ENCODE measurements around the gene CDH13.

Gene CDH13

GRCh38 chr16:82864332-82865040 lies 237.7 kb downstream of the CDH13 start:
- H3K27ac ChIP-seq (ENCODE audit: low read length) = no peak overlapping the region
- no peaks in the 10 kb centered on the region for H3K36me3 ChIP-seq (ENCODE audit: control insufficient read depth in 2 of 2, insufficient read depth in 2 of 2, low read length in 2 of 2)
- H3K27me3 ChIP-seq (ENCODE audit: control insufficient read depth in 1 of 2, insufficient read depth in 2 of 2, low read length in 2 of 2) = no peaks in the 10 kb centered on the region
- no peaks in the 10 kb centered on the region for H3K4me1 ChIP-seq (ENCODE audit: control insufficient read depth, insufficient read depth, low read length)
- H3K4me3 ChIP-seq (ENCODE audit: low read length in 2 of 2) = no peak overlapping the region
- no peak overlapping the region for H3K9ac ChIP-seq (ENCODE audit: low read length in 2 of 2)
- H3K9me3 ChIP-seq (ENCODE audit: control insufficient read depth in 2 of 2, low read length in 2 of 2) = peaks cover 0 to 5% of the 10 kb centered on the region in 2 donors

- Histone ChIP-seq H3K4me3 (ENCODE audit: low read length in 2 of 2) (no peak overlapping the region), H3K9ac (ENCODE audit: low read length in 2 of 2) (no peak overlapping the region), H3K9me3 (ENCODE audit: control insufficient read depth in 2 of 2, low read length in 2 of 2) (peaks cover 0 to 5% of the 10 kb centered on the region in 2 donors), H3K27ac (ENCODE audit: low read length) (no peak overlapping the region), H3K4me1 (ENCODE audit: control insufficient read depth, insufficient read depth, low read length) (no peaks in the 10 kb centered on the region), H3K36me3 (ENCODE audit: control insufficient read depth in 2 of 2, insufficient read depth in 2 of 2, low read length in 2 of 2) (no peaks in the 10 kb centered on the region), H3K27me3 (ENCODE audit: control insufficient read depth in 1 of 2, insufficient read depth in 2 of 2, low read length in 2 of 2) (no peaks in the 10 kb centered on the region)
Measured at GRCh38 chr16:82865412-82865811, 238.6 kb downstream of the CDH13 start.

- Histone ChIP-seq H3K4me1 (ENCODE audit: control insufficient read depth, insufficient read depth, low read length) (no peaks in the 10 kb centered on the region), H3K4me3 (ENCODE audit: low read length in 2 of 2) (no peak overlapping the region), H3K27me3 (ENCODE audit: control insufficient read depth in 1 of 2, insufficient read depth in 2 of 2, low read length in 2 of 2) (no peaks in the 10 kb centered on the region), H3K9ac (ENCODE audit: low read length in 2 of 2) (no peak overlapping the region), H3K27ac (ENCODE audit: low read length) (no peak overlapping the region), H3K9me3 (ENCODE audit: control insufficient read depth in 2 of 2, low read length in 2 of 2) (peaks cover 4 to 10% of the 10 kb centered on the region in 2 donors), H3K36me3 (ENCODE audit: control insufficient read depth in 2 of 2, insufficient read depth in 2 of 2, low read length in 2 of 2) (no peaks in the 10 kb centered on the region)
Measured at GRCh38 chr16:82867485-82867884, 240.7 kb downstream of the CDH13 start.

GRCh38 chr16:82874271-82874670 lies 247.5 kb downstream of the CDH13 start:
- H3K9ac ChIP-seq (ENCODE audit: low read length in 2 of 2) = no peak overlapping the region
- H3K4me3 ChIP-seq (ENCODE audit: low read length in 2 of 2) = peak overlapping the region in 1 of 2 donors; percentile 16
- H3K27me3 ChIP-seq (ENCODE audit: control insufficient read depth in 1 of 2, insufficient read depth in 2 of 2, low read length in 2 of 2) = no peaks in the 10 kb centered on the region
- H3K9me3 ChIP-seq (ENCODE audit: control insufficient read depth in 2 of 2, low read length in 2 of 2) = peaks cover 4 to 5% of the 10 kb centered on the region in 2 donors
- no peak overlapping the region for H3K27ac ChIP-seq (ENCODE audit: low read length)
- no peaks in the 10 kb centered on the region for H3K4me1 ChIP-seq (ENCODE audit: control insufficient read depth, insufficient read depth, low read length)
- H3K36me3 ChIP-seq (ENCODE audit: control insufficient read depth in 2 of 2, insufficient read depth in 2 of 2, low read length in 2 of 2) = no peaks in the 10 kb centered on the region

GRCh38 chr16:82874672-82875071 lies 247.9 kb downstream of the CDH13 start:
- Histone ChIP-seq H3K27ac (ENCODE audit: low read length) (no peak overlapping the region), H3K36me3 (ENCODE audit: control insufficient read depth in 2 of 2, insufficient read depth in 2 of 2, low read length in 2 of 2) (no peaks in the 10 kb centered on the region), H3K4me3 (ENCODE audit: low read length in 2 of 2) (no peak overlapping the region), H3K4me1 (ENCODE audit: control insufficient read depth, insufficient read depth, low read length) (no peaks in the 10 kb centered on the region), H3K9me3 (ENCODE audit: control insufficient read depth in 2 of 2, low read length in 2 of 2) (peaks cover 4 to 5% of the 10 kb centered on the region in 2 donors), H3K9ac (ENCODE audit: low read length in 2 of 2) (no peak overlapping the region), H3K27me3 (ENCODE audit: control insufficient read depth in 1 of 2, insufficient read depth in 2 of 2, low read length in 2 of 2) (no peaks in the 10 kb centered on the region)

- no peaks in the 10 kb centered on the region for H3K4me1 ChIP-seq (ENCODE audit: control insufficient read depth, insufficient read depth, low read length)
- H3K9ac ChIP-seq (ENCODE audit: low read length in 2 of 2) = no peak overlapping the region
- no peaks in the 10 kb centered on the region for H3K27me3 ChIP-seq (ENCODE audit: control insufficient read depth in 1 of 2, insufficient read depth in 2 of 2, low read length in 2 of 2)
- H3K27ac ChIP-seq (ENCODE audit: low read length) = no peak overlapping the region
- H3K9me3 ChIP-seq (ENCODE audit: control insufficient read depth in 2 of 2, low read length in 2 of 2) = peaks cover 0 to 1% of the 10 kb centered on the region in 2 donors
- no peak overlapping the region for H3K4me3 ChIP-seq (ENCODE audit: low read length in 2 of 2)
- H3K36me3 ChIP-seq (ENCODE audit: control insufficient read depth in 2 of 2, insufficient read depth in 2 of 2, low read length in 2 of 2) = no peaks in the 10 kb centered on the region
Measured at GRCh38 chr16:82876951-82877350, 250.2 kb downstream of the CDH13 start.

- Histone ChIP-seq H3K9me3 (ENCODE audit: control insufficient read depth in 2 of 2, low read length in 2 of 2) (no peaks in the 10 kb centered on the region), H3K9ac (ENCODE audit: low read length in 2 of 2) (peak overlapping the region in 1 of 2 donors; percentile 24), H3K4me3 (ENCODE audit: low read length in 2 of 2) (no peak overlapping the region), H3K4me1 (ENCODE audit: control insufficient read depth, insufficient read depth, low read length) (no peaks in the 10 kb centered on the region), H3K27ac (ENCODE audit: low read length) (peak overlapping the region; percentile 61), H3K36me3 (ENCODE audit: control insufficient read depth in 2 of 2, insufficient read depth in 2 of 2, low read length in 2 of 2) (no peaks in the 10 kb centered on the region), H3K27me3 (ENCODE audit: control insufficient read depth in 1 of 2, insufficient read depth in 2 of 2, low read length in 2 of 2) (no peaks in the 10 kb centered on the region)
Measured at GRCh38 chr16:82878466-82878865, 251.7 kb downstream of the CDH13 start.

- no peak overlapping the region for H3K4me3 ChIP-seq (ENCODE audit: low read length in 2 of 2)
- no peaks in the 10 kb centered on the region for H3K27me3 ChIP-seq (ENCODE audit: control insufficient read depth in 1 of 2, insufficient read depth in 2 of 2, low read length in 2 of 2)
- no peaks in the 10 kb centered on the region for H3K36me3 ChIP-seq (ENCODE audit: control insufficient read depth in 2 of 2, insufficient read depth in 2 of 2, low read length in 2 of 2)
- no peak overlapping the region for H3K9ac ChIP-seq (ENCODE audit: low read length in 2 of 2)
- no peak overlapping the region for H3K27ac ChIP-seq (ENCODE audit: low read length)
- H3K4me1 ChIP-seq (ENCODE audit: control insufficient read depth, insufficient read depth, low read length) = no peaks in the 10 kb centered on the region
- H3K9me3 ChIP-seq (ENCODE audit: control insufficient read depth in 2 of 2, low read length in 2 of 2) = no peaks in the 10 kb centered on the region
Measured at GRCh38 chr16:82880346-82880745, 253.6 kb downstream of the CDH13 start.

GRCh38 chr16:82881516-82881915 lies 254.7 kb downstream of the CDH13 start:
- H3K27me3 ChIP-seq (ENCODE audit: control insufficient read depth in 1 of 2, insufficient read depth in 2 of 2, low read length in 2 of 2) = no peaks in the 10 kb centered on the region
- no peak overlapping the region for H3K9ac ChIP-seq (ENCODE audit: low read length in 2 of 2)
- H3K4me3 ChIP-seq (ENCODE audit: low read length in 2 of 2) = no peak overlapping the region
- no peaks in the 10 kb centered on the region for H3K9me3 ChIP-seq (ENCODE audit: control insufficient read depth in 2 of 2, low read length in 2 of 2)
- H3K36me3 ChIP-seq (ENCODE audit: control insufficient read depth in 2 of 2, insufficient read depth in 2 of 2, low read length in 2 of 2) = no peaks in the 10 kb centered on the region
- no peak overlapping the region for H3K27ac ChIP-seq (ENCODE audit: low read length)
- no peaks in the 10 kb centered on the region for H3K4me1 ChIP-seq (ENCODE audit: control insufficient read depth, insufficient read depth, low read length)

- H3K27me3 ChIP-seq (ENCODE audit: control insufficient read depth in 1 of 2, insufficient read depth in 2 of 2, low read length in 2 of 2) = no peaks in the 10 kb centered on the region
- no peak overlapping the region for H3K4me3 ChIP-seq (ENCODE audit: low read length in 2 of 2)
- no peaks in the 10 kb centered on the region for H3K4me1 ChIP-seq (ENCODE audit: control insufficient read depth, insufficient read depth, low read length)
- H3K36me3 ChIP-seq (ENCODE audit: control insufficient read depth in 2 of 2, insufficient read depth in 2 of 2, low read length in 2 of 2) = no peaks in the 10 kb centered on the region
- H3K9ac ChIP-seq (ENCODE audit: low read length in 2 of 2) = no peak overlapping the region
- no peak overlapping the region for H3K27ac ChIP-seq (ENCODE audit: low read length)
- H3K9me3 ChIP-seq (ENCODE audit: control insufficient read depth in 2 of 2, low read length in 2 of 2) = no peaks in the 10 kb centered on the region
Measured at GRCh38 chr16:82882226-82882625, 255.5 kb downstream of the CDH13 start.

- H3K9me3 ChIP-seq (ENCODE audit: control insufficient read depth in 2 of 2, low read length in 2 of 2) = no peaks in the 10 kb centered on the region
- H3K4me1 ChIP-seq (ENCODE audit: control insufficient read depth, insufficient read depth, low read length) = peaks cover 2% of the 10 kb centered on the region
- H3K9ac ChIP-seq (ENCODE audit: low read length in 2 of 2) = no peak overlapping the region
- H3K27me3 ChIP-seq (ENCODE audit: control insufficient read depth in 1 of 2, insufficient read depth in 2 of 2, low read length in 2 of 2) = no peaks in the 10 kb centered on the region
- no peaks in the 10 kb centered on the region for H3K36me3 ChIP-seq (ENCODE audit: control insufficient read depth in 2 of 2, insufficient read depth in 2 of 2, low read length in 2 of 2)
- H3K4me3 ChIP-seq (ENCODE audit: low read length in 2 of 2) = no peak overlapping the region
- H3K27ac ChIP-seq (ENCODE audit: low read length) = no peak overlapping the region
Measured at GRCh38 chr16:82882982-82883835, 256.4 kb downstream of the CDH13 start.
